ENCODE measurements around the gene AMOTL2.

The AMOTL2 gene

GRCh38 chr3:134353171-134353825 lies 20.9 kb downstream of the AMOTL2 start:
- no peak overlapping the region for H2BK120ac ChIP-seq (ENCODE audit: low read depth, low read length)
- peaks cover 2% of the 10 kb centered on the region for H3K79me1 ChIP-seq (replicated peaks; ENCODE audit: low read length, poor library complexity, severe bottlenecking)
- no peak overlapping the region for H3K18ac ChIP-seq (ENCODE audit: low read depth in 1 of 2, low read length in 2 of 2)
- H3K27ac ChIP-seq (ENCODE audit: low read length, poor library complexity, severe bottlenecking) = peak overlapping the region; percentile 80
- no peak overlapping the region for H3K14ac ChIP-seq (ENCODE audit: low read length in 2 of 2)
- H2BK5ac ChIP-seq (ENCODE audit: low read depth, low read length, poor library complexity, severe bottlenecking) = peak overlapping the region; percentile 4
- H3K9ac ChIP-seq (ENCODE audit: low read length) = no peak overlapping the region
- H2AK5ac ChIP-seq (ENCODE audit: low read length, severe bottlenecking) = peak overlapping the region; percentile 69
- no peak overlapping the region for H3K4me2 ChIP-seq (ENCODE audit: low read length, poor library complexity, severe bottlenecking)
- H2BK12ac ChIP-seq (ENCODE audit: low read length in 2 of 2) = no peak overlapping the region
- H3K27me3 ChIP-seq (ENCODE audit: control insufficient read depth in 1 of 2, insufficient read depth in 1 of 2, low read length in 2 of 2) = no peaks in the 10 kb centered on the region
- 95% methylated on average over 8 of the region's 8 CpGs for whole genome bisulfite sequencing
- H4K91ac ChIP-seq (ENCODE audit: low read length) = no peak overlapping the region
- no peak overlapping the region for H3K4me3 ChIP-seq (ENCODE audit: insufficient read depth in 1 of 2, low read depth in 1 of 2, low read length in 2 of 2)
- no peaks in the 10 kb centered on the region for H3K9me3 ChIP-seq (ENCODE audit: control insufficient read depth, low read length)
- H4K8ac ChIP-seq (ENCODE audit: low read length) = no peak overlapping the region
- no peak for DNase-seq
- no peak overlapping the region for H3K4ac ChIP-seq (ENCODE audit: low read depth in 1 of 2, low read length in 2 of 2)
- no peak overlapping the region for H2BK15ac ChIP-seq (ENCODE audit: low read depth, poor library complexity, severe bottlenecking)
- H2AFZ ChIP-seq (ENCODE audit: low read depth, low read length) = no peak overlapping the region
- H3K23ac ChIP-seq (ENCODE audit: low read length in 2 of 2) = no peak overlapping the region
- peaks cover 43 to 46% of the 10 kb centered on the region in 2 experiments for H3K36me3 ChIP-seq (ENCODE audit: control insufficient read depth in 1 of 2, insufficient read depth in 2 of 2, low read depth in 1 of 2, low read length in 2 of 2)
- peaks cover 50% of the 10 kb centered on the region for H3K4me1 ChIP-seq (ENCODE audit: control insufficient read depth, insufficient read depth, low read depth, low read length)

GRCh38 chr3:134352031-134352671 lies 22.1 kb downstream of the AMOTL2 start:
- peak overlapping the region; percentile 33 for H3K9ac ChIP-seq (ENCODE audit: low read length)
- no peak overlapping the region for H2BK15ac ChIP-seq (ENCODE audit: low read depth, poor library complexity, severe bottlenecking)
- peaks cover 37 to 40% of the 10 kb centered on the region in 2 experiments for H3K36me3 ChIP-seq (ENCODE audit: control insufficient read depth in 1 of 2, insufficient read depth in 2 of 2, low read depth in 1 of 2, low read length in 2 of 2)
- no peak overlapping the region for H3K18ac ChIP-seq (ENCODE audit: low read depth in 1 of 2, low read length in 2 of 2)
- 73% methylated on average over 4 of the region's 4 CpGs for WGBS
- H3K14ac ChIP-seq (ENCODE audit: low read length in 2 of 2) = no peak overlapping the region
- peaks cover 44% of the 10 kb centered on the region for H3K4me1 ChIP-seq (ENCODE audit: control insufficient read depth, insufficient read depth, low read depth, low read length)
- no peak overlapping the region for H2AFZ ChIP-seq (ENCODE audit: low read depth, low read length)
- H4K8ac ChIP-seq (ENCODE audit: low read length) = no peak overlapping the region
- no peaks in the 10 kb centered on the region for H3K27me3 ChIP-seq (ENCODE audit: control insufficient read depth in 1 of 2, insufficient read depth in 1 of 2, low read length in 2 of 2)
- H3K4ac ChIP-seq (ENCODE audit: low read depth in 1 of 2, low read length in 2 of 2) = no peak overlapping the region
- no peak overlapping the region for H2BK12ac ChIP-seq (ENCODE audit: low read length in 2 of 2)
- no peak overlapping the region for H3K4me3 ChIP-seq (ENCODE audit: insufficient read depth in 1 of 2, low read depth in 1 of 2, low read length in 2 of 2)
- peak overlapping the region; percentile 7 for H2AK5ac ChIP-seq (ENCODE audit: low read length, severe bottlenecking)
- no peak overlapping the region for H2BK5ac ChIP-seq (ENCODE audit: low read depth, low read length, poor library complexity, severe bottlenecking)
- peak overlapping the region; percentile 80 for H3K27ac ChIP-seq (ENCODE audit: low read length, poor library complexity, severe bottlenecking)
- no peak overlapping the region for H2BK120ac ChIP-seq (ENCODE audit: low read depth, low read length)
- no peak overlapping the region for H3K23ac ChIP-seq (ENCODE audit: low read length in 2 of 2)
- no peak overlapping the region for H3K4me2 ChIP-seq (ENCODE audit: low read length, poor library complexity, severe bottlenecking)
- peaks cover 7% of the 10 kb centered on the region for H3K9me3 ChIP-seq (ENCODE audit: control insufficient read depth, low read length)
- no peak overlapping the region for H4K91ac ChIP-seq (ENCODE audit: low read length)
- peaks cover 2% of the 10 kb centered on the region for H3K79me1 ChIP-seq (replicated peaks; ENCODE audit: low read length, poor library complexity, severe bottlenecking)
- DNase-seq = no peak

DNA sequence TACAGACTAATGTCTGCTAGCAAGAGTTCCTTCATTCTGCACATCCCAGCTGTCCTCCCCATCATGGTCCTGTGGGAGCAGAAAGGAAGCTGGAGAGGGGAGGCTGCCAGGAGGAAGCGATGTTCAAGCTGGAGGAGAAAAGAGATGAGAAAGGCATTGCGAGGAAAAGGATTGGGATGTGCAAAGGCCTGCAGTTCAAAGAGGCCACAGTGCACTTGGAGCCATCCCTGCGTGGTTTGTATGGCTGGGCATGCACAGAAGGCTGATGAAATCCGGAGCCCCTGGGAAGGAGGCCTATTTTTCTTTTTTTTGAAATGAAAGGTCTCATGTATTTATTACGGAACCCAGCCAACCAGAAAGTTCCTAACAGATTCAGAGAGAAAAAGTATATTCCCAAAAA lies 22.8 kb downstream of the AMOTL2 start:
- Histone ChIP-seq H4K91ac (ENCODE audit: low read length) (no peak overlapping the region), H3K9ac (ENCODE audit: low read length) (peak overlapping the region; percentile 33), H3K23ac (ENCODE audit: low read length in 2 of 2) (no peak overlapping the region)

DNA sequence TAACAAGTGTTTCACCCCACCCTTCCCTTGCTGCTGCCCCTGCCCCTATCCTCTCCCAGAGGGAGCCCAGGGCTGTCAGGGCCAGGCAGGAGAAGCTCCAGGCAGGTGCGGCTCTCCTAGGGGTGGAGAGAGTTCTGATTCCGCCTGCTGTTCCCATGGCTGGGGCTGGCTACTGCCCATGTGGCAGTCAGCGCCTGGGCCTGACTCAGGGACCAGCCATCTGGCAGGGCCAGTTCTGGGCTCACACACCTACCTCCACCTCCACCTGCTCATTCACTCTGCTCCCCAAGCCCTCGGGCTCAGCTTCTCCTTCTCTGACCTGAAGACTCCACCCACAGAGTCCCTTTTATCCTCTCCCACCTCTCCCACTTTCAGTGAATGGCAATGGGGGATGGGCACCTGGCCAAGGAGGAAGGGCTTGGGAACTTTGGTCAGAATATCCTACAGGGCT lies 23.4 kb downstream of the AMOTL2 start:
- no peak overlapping the region for H3K14ac ChIP-seq (ENCODE audit: low read length in 2 of 2)
- no peak overlapping the region for H2BK5ac ChIP-seq (ENCODE audit: low read depth, low read length, poor library complexity, severe bottlenecking)
- peaks cover 19% of the 10 kb centered on the region for H3K9me3 ChIP-seq (ENCODE audit: control insufficient read depth, low read length)
- no peak overlapping the region for H3K4me2 ChIP-seq (ENCODE audit: low read length, poor library complexity, severe bottlenecking)
- H3K4ac ChIP-seq (ENCODE audit: low read depth in 1 of 2, low read length in 2 of 2) = no peak overlapping the region
- peaks cover 24 to 30% of the 10 kb centered on the region in 2 experiments for H3K36me3 ChIP-seq (ENCODE audit: control insufficient read depth in 1 of 2, insufficient read depth in 2 of 2, low read depth in 1 of 2, low read length in 2 of 2)
- peak overlapping the region; percentile 62 for H4K91ac ChIP-seq (ENCODE audit: low read length)
- no peak overlapping the region for H3K27ac ChIP-seq (ENCODE audit: low read length, poor library complexity, severe bottlenecking)
- no peak overlapping the region for H3K18ac ChIP-seq (ENCODE audit: low read depth in 1 of 2, low read length in 2 of 2)
- peak overlapping the region; percentile 63 for H2AK5ac ChIP-seq (ENCODE audit: low read length, severe bottlenecking)
- peaks cover 2% of the 10 kb centered on the region for H3K79me1 ChIP-seq (replicated peaks; ENCODE audit: low read length, poor library complexity, severe bottlenecking)
- peak overlapping the region; percentile 34 for H2BK120ac ChIP-seq (ENCODE audit: low read depth, low read length)
- H3K9ac ChIP-seq (ENCODE audit: low read length) = no peak overlapping the region
- no peak overlapping the region for H4K8ac ChIP-seq (ENCODE audit: low read length)
- WGBS = 96% methylated on average over 3 of the region's 4 CpGs
- H2AFZ ChIP-seq (ENCODE audit: low read depth, low read length) = no peak overlapping the region
- peaks cover 34% of the 10 kb centered on the region for H3K4me1 ChIP-seq (ENCODE audit: control insufficient read depth, insufficient read depth, low read depth, low read length)
- peak overlapping the region in 1 of 2 experiments; percentile 22 for H3K4me3 ChIP-seq (ENCODE audit: insufficient read depth in 1 of 2, low read depth in 1 of 2, low read length in 2 of 2)
- peak overlapping the region in 1 of 2 experiments; percentile 31 for H2BK12ac ChIP-seq (ENCODE audit: low read length in 2 of 2)
- H2BK15ac ChIP-seq (ENCODE audit: low read depth, poor library complexity, severe bottlenecking) = peak overlapping the region; percentile 9
- DNase-seq = no peak
- no peaks in the 10 kb centered on the region for H3K27me3 ChIP-seq (ENCODE audit: control insufficient read depth in 1 of 2, insufficient read depth in 1 of 2, low read length in 2 of 2)
- H3K23ac ChIP-seq (ENCODE audit: low read length in 2 of 2) = no peak overlapping the region

More for the DNA sequence above, 22.8 kb downstream of the AMOTL2 start:
- no peak overlapping the region for H2AFZ ChIP-seq (ENCODE audit: low read depth, low read length)
- H3K36me3 ChIP-seq (ENCODE audit: control insufficient read depth in 1 of 2, insufficient read depth in 2 of 2, low read depth in 1 of 2, low read length in 2 of 2) = peaks cover 30 to 33% of the 10 kb centered on the region in 2 experiments
- H3K18ac ChIP-seq (ENCODE audit: low read depth in 1 of 2, low read length in 2 of 2) = no peak overlapping the region
- no peak overlapping the region for H2BK15ac ChIP-seq (ENCODE audit: low read depth, poor library complexity, severe bottlenecking)
- H3K27me3 ChIP-seq (ENCODE audit: control insufficient read depth in 1 of 2, insufficient read depth in 1 of 2, low read length in 2 of 2) = no peaks in the 10 kb centered on the region
- H2BK12ac ChIP-seq (ENCODE audit: low read length in 2 of 2) = no peak overlapping the region
- DNase-seq = no peak
- no peak overlapping the region for H3K27ac ChIP-seq (ENCODE audit: low read length, poor library complexity, severe bottlenecking)
- H2BK120ac ChIP-seq (ENCODE audit: low read depth, low read length) = no peak overlapping the region
- H3K4me2 ChIP-seq (ENCODE audit: low read length, poor library complexity, severe bottlenecking) = no peak overlapping the region
- no peak overlapping the region for H3K14ac ChIP-seq (ENCODE audit: low read length in 2 of 2)
- H2AK5ac ChIP-seq (ENCODE audit: low read length, severe bottlenecking) = no peak overlapping the region
- 98% methylated on average over 4 of the region's 5 CpGs for WGBS
- no peak overlapping the region for H3K4ac ChIP-seq (ENCODE audit: low read depth in 1 of 2, low read length in 2 of 2)
- peaks cover 14% of the 10 kb centered on the region for H3K9me3 ChIP-seq (ENCODE audit: control insufficient read depth, low read length)
- peaks cover 2% of the 10 kb centered on the region for H3K79me1 ChIP-seq (replicated peaks; ENCODE audit: low read length, poor library complexity, severe bottlenecking)
- H2BK5ac ChIP-seq (ENCODE audit: low read depth, low read length, poor library complexity, severe bottlenecking) = no peak overlapping the region
- H3K4me3 ChIP-seq (ENCODE audit: insufficient read depth in 1 of 2, low read depth in 1 of 2, low read length in 2 of 2) = peak overlapping the region in 1 of 2 experiments; percentile 22
- H3K4me1 ChIP-seq (ENCODE audit: control insufficient read depth, insufficient read depth, low read depth, low read length) = peaks cover 37% of the 10 kb centered on the region
- H4K8ac ChIP-seq (ENCODE audit: low read length) = no peak overlapping the region
